HG03439 (cell line): ENCODE results near the gene MACF1.
"Not testable (repeated sequence)": the region's sequence is repeated elsewhere in the genome, so short reads cannot be mapped to it uniquely, and the experiment has no call there.

Source experiments
- ATAC-seq: cut with Tn5 transposase; IDR thresholded peaks from one replicate; pipeline ENCODE4 v1.9.1; 2021; ENCODE audit warnings: mild to moderate bottlenecking, moderate library complexity; ENCODE audit not compliant: unreplicated experiment

MACF1 gene

GRCh38 chr1:39178541-39179431 lies 25.7 kb upstream of the MACF1 start:
- no peak for ATAC-seq

GRCh38 chr1:39181311-39181710 lies 23.2 kb upstream of the MACF1 start:
- no peak for ATAC-seq

- no peak for ATAC-seq
Observed at GRCh38 chr1:39182804-39183203, 21.7 kb upstream of the MACF1 start.

- no peak for ATAC-seq
Observed at GRCh38 chr1:39183503-39184353, 20.8 kb upstream of the MACF1 start.

DNA sequence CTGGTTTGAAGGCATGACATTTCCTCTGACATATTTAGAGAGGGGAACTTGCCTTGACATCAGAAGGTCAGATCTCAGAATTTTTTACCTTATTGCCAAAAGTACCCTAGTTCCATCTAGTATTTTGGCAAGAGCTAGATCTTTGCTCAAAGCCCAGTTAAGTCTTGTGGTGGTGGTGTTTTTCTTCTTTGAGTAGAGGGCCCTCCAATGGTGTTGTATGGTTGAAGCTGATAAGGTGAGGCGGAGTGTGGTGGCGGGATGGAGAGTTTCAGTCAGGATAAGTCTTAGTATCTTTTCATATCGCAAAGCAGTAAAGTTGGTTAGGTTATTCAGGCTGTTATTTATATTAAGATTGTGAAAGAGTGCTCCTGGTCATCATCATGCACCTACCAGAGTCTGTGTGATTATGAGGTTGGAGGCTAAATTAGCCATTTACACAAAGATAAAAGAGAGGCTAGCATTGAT lies 20.1 kb upstream of the MACF1 start:
- ATAC-seq = no peak

DNA sequence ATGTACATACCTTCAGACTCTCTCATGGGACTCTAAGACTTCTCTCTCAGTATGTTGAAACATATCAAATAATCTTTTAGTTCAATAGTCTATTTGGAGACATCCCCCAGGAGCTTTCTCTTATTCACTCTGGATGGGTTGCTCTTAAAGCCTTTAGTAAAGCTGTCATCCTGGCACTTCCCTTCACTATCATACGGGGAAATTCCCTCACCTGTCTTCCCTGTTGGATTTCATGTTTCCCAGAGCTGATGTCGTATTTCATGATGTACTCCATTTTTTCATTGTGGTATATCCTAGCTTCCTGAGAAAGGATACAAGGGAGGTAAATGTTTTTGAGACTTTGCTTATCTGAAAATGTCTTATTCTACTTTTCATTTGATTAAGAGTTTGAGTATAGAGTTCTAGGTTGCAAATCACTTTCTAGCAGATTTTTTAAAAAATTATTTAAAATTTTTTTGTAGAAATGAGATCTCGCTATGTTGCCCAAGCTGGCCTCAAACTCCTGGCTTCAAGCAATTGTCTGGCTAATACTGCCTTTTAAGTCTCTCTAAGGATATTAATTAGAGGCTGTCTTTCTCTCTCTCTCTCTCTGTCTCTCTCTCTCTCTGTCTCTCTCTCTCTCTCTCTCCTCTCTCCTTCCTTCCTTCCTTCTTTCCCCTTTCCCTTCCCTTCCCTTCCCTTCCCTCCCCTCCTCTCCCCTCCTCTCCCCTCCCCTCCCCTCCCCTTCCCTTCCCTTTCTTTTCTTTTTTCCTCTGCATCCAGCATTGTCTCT lies 17.0 kb upstream of the MACF1 start:
- no peak for ATAC-seq

DNA sequence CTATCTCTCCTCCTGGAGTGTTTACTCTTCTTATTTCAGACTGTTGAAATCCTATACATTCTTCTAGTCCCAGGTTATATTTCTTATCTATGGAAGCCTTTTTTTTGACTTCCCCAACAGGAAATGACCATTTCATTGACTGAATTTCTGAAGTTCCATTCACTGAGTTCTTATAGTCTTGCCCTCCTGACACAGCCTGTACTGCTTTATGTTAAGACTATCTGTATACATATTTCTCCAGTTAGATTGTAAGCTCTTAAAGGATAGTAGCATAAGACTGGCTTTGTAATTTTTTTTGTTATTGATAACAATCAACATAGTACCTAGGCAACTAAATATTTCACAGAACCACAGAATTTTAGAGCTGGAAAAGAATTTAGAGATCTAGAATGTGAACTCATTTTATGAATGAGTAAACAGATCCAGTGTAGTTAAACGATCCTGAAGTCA lies 14.9 kb upstream of the MACF1 start:
- ATAC-seq = no peak

DNA sequence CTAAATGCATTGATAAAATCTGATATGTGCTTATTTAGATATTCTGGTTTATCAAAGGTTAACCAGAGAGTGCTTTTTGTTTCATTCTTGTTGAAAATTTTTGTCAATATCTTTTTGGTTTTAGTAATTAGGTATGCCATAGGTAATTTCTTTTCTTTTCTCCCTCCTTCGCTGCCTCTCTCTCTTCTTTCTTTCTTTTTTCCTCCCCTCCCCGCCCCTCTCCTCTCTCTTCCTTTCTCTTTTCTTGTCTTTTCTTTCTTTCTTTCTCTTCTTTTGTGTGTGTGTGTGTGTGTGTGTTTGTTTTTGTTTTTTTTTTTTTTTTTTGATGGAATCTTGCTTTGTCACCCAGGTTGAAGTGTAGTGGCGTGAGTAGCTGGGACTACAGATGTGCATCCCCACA lies 14.4 kb upstream of the MACF1 start:
- no peak for ATAC-seq

GRCh38 chr1:39194398-39195051 lies 10.0 kb upstream of the MACF1 start:
- no peak for ATAC-seq

- no peak for ATAC-seq
Observed at GRCh38 chr1:39195166-39196111, 9.1 kb upstream of the MACF1 start.

- no peak for ATAC-seq
Observed at GRCh38 chr1:39196244-39197215, 8.0 kb upstream of the MACF1 start.

- ATAC-seq = no peak
Observed at GRCh38 chr1:39199593-39199992, 4.9 kb upstream of the MACF1 start.

DNA sequence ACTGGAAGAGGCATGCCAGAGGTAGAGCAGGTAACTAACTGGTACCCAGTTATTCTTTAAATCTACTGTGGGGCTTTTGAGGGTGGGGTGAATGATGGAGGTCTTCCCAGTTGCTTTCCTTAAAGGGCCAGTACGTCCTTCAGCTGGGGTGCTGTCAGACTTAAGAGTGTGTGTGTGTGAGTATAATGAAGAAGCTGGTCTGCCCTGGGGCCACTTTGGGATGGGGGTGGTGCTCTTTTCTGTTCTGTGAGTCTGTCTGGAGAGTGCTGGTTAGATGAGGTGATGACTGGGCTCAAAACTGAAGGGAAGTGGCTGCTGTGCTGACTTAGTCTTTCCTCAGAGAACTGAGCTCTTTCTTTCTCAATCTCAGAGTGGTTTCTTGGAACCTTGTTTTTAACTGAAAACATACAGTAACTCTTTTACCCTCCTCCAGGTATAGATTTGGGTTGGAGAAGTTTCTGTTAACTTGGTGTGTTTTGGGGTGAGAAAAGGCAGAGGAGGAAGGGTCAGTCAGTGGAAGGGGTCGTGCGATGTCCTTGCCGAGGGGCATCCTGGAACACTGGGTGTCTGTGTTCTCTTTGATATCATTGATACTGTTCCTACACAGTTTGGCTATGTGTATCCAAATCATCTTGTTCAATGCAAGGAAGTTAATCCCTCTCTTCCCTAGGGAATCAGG lies 746 bp downstream of the MACF1 start:
- ATAC-seq = no peak

- no peak for ATAC-seq
Observed at GRCh38 chr1:39205781-39206464, 1.4 kb downstream of the MACF1 start.

GRCh38 chr1:39208360-39208759 lies 3.9 kb downstream of the MACF1 start:
- not testable (repeated sequence) for ATAC-seq

DNA sequence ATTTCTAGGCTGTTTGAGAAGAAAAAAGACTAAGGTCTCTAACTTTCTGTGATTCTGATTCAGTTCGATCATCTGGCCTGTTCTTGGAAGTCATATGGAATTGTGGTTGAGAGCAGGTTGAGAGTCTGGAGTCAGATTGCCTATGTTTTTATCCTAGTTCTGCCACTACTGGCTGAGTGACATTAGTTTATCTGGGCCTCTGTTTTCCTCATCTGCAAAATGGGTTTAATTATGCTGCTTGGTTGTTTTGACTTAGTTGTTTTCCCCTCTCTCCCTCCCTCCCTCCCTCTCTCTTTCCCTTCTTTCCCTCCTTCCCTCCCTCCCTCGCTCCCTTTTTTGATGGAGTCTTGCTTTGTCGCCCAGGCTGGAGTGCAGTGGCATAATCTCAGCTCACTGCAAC lies 6.2 kb downstream of the MACF1 start:
- ATAC-seq = no peak

DNA sequence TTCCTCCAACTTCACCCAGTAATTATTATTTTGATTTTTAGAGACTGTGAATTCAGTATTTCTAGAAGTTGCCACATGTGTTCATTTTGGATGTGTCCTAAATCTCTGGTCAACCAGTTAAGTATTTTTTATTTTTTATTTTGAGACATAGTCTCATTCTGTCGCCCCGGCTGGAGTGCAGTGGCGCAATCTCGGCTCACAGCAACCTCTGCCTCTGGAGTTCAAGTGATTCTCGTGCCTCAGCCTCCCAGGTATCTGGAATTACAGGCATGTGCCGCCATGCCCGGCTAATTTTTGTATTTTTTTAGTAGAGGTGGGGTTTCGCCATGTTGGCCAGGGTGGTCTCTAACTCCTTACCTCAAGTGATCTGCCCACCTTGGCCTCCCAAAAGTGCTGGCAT lies 8.0 kb downstream of the MACF1 start:
- ATAC-seq = no peak
